SU-DHL-6 (cell line): ENCODE results near the gene PBRM1.

Experiments
- H2AFZ ChIP-seq: fragments of 200-600 bp; sonication (generic); 2 replicates; pipeline ENCODE4 v1.6.1; 2014; ENCODE audit warnings: low read depth, mild to moderate bottlenecking, moderate library complexity, mixed read lengths, antibody characterized with exemption, low read length; ENCODE audit not compliant: severe bottlenecking
- H3F3A ChIP-seq: fragments of 200-600 bp; shearing (Covaris generic); 2 replicates; pipeline ENCODE4 v1.6.0; 2016; ENCODE audit warnings: antibody characterized with exemption, mild to moderate bottlenecking; ENCODE audit not compliant: insufficient read depth
- H3K27ac ChIP-seq: fragments of 200-600 bp; sonication (generic); 2 replicates; pipeline ENCODE4 v1.5.1; 2016; ENCODE audit warnings: low read depth, mild to moderate bottlenecking, low read length, moderate library complexity, mixed read lengths
- H3K27me3 ChIP-seq: fragments of 200-600 bp; sonication (generic), shearing (Covaris generic); 2 replicates; pipeline ENCODE4 v1.6.0; 2014; ENCODE audit warnings: mild to moderate bottlenecking, low read length
- H3K36me3 ChIP-seq: fragments of 200-600 bp; sonication (generic); 2 replicates; pipeline ENCODE4 v1.6.1; 2014; ENCODE audit warnings: mild to moderate bottlenecking, low read length, mixed read lengths
- H3K4me2 ChIP-seq: fragments of 300-600, 200-600 bp; shearing (Covaris generic), sonication (generic); 2 replicates; pipeline ENCODE4 v1.6.0; 2014; ENCODE audit warnings: low read length, low read depth, mild to moderate bottlenecking; ENCODE audit not compliant: poor library complexity, severe bottlenecking
- H3K4me3 ChIP-seq: fragments of 200-600 bp; sonication (generic); 2 replicates; pipeline ENCODE4 v1.5.1; 2014; ENCODE audit warnings: antibody characterized with exemption, low read length, mild to moderate bottlenecking, mixed read lengths; ENCODE audit not compliant: insufficient read depth, poor library complexity, severe bottlenecking
- H3K79me2 ChIP-seq: fragments of 200-600 bp; sonication (generic); 2 replicates; pipeline ENCODE4 v1.6.1; 2014; ENCODE audit warnings: mild to moderate bottlenecking, low read length, moderate library complexity; ENCODE audit not compliant: insufficient read depth
- H3K9ac ChIP-seq: fragments of 200-600 bp; sonication (generic); 2 replicates; pipeline ENCODE4 v1.7.0; 2014; ENCODE audit warnings: mild to moderate bottlenecking, low read length
- H3K9me2 ChIP-seq: fragments of 200-600 bp; sonication (generic); replicated peaks from 2 replicates; pipeline ENCODE4 v1.6.1; 2014; ENCODE audit warnings: low read length; ENCODE audit not compliant: insufficient read depth
- H3K9me3 ChIP-seq: fragments of 200-600 bp; sonication (generic); 2 replicates; pipeline ENCODE4 v1.6.1; 2014; ENCODE audit warnings: low read length, mixed read lengths; ENCODE audit not compliant: insufficient read depth
- H4K20me1 ChIP-seq: fragments of 200-600 bp; sonication (generic); 2 replicates; pipeline ENCODE4 v1.6.1; 2014; ENCODE audit warnings: low read depth, mild to moderate bottlenecking, antibody characterized with exemption, low read length, moderate library complexity, mixed read lengths
- CTCF ChIP-seq: fragments of 200-600 bp; sonication (generic); IDR thresholded peaks from one replicate; pipeline ENCODE4 v1.5.1; 2017; ENCODE audit warnings: antibody characterized with exemption, mild to moderate bottlenecking, low read length, moderate library complexity; ENCODE audit not compliant: insufficient read depth, poor library complexity, severe bottlenecking
- EZH2phosphoT487 ChIP-seq: fragments of 200-600 bp; sonication (generic), shearing (Covaris generic); conservative IDR thresholded peaks from 2 replicates; pipeline ENCODE4 v1.6.1; 2018; ENCODE audit warnings: mild to moderate bottlenecking, antibody characterized with exemption, low read length, moderate library complexity, mixed read lengths

The PBRM1 gene

GRCh38 chr3:52523386-52524257, 162.1 kb downstream of the PBRM1 start:
- Histone ChIP-seq H3K36me3 (peaks cover 4% of the 10 kb centered on the region; the same call in 1 of the 2 replicates), H3F3A (no peaks in the 10 kb centered on the region), H3K9me2 (no peaks in the 10 kb centered on the region), H3K27ac (no peak overlapping the region), H4K20me1 (no peaks in the 10 kb centered on the region), H3K27me3 (no peaks in the 10 kb centered on the region), H2AFZ (no peak overlapping the region), H3K9ac (no peak overlapping the region), H3K9me3 (no peaks in the 10 kb centered on the region), H3K4me3 (no peak overlapping the region), H3K4me2 (no peak overlapping the region), H3K79me2 (no peaks in the 10 kb centered on the region)
- TF ChIP-seq EZH2phosphoT487 (no peak), CTCF (no peak)

GRCh38 chr3:52522651-52523251, 163.0 kb downstream of the PBRM1 start:
- Histone ChIP-seq H2AFZ (no peak overlapping the region), H3K9me2 (no peaks in the 10 kb centered on the region), H3K79me2 (no peaks in the 10 kb centered on the region), H3K27ac (no peak overlapping the region), H3K36me3 (peaks cover 3% of the 10 kb centered on the region; the same call in 1 of the 2 replicates), H3K4me2 (no peak overlapping the region), H4K20me1 (no peaks in the 10 kb centered on the region), H3F3A (no peaks in the 10 kb centered on the region), H3K27me3 (no peaks in the 10 kb centered on the region), H3K9ac (no peak overlapping the region), H3K9me3 (no peaks in the 10 kb centered on the region), H3K4me3 (no peak overlapping the region)
- no peak for TF ChIP-seq CTCF
- TF ChIP-seq EZH2phosphoT487 = no peak

DNA sequence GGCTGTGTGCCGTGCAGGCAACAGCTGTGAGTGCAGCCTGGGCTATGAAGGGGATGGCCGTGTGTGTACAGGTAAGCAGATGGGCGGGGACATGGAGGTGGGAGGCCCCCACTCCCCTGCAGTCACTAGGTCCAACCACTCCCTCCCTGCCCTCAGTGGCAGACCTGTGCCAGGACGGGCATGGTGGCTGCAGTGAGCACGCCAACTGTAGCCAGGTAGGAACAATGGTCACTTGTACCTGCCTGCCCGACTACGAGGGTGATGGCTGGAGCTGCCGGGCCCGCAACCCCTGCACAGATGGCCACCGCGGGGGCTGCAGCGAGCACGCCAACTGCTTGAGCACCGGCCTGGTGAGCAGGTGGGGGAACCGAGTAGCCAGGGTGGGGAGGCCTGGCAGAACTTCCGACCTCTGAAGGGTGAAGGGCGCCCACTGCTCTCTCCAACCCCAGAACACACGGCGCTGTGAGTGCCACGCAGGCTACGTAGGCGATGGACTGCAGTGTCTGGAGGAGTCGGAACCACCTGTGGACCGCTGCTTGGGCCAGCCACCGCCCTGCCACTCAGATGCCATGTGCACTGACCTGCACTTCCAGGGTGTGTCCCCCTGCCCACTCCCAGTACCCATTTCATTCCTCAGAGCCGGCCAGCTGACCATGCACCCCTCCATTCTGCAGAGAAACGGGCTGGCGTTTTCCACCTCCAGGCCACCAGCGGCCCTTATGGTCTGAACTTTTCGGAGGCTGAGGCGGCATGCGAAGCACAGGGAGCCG, 163.6 kb downstream of the PBRM1 start:
- Histone ChIP-seq H3K9ac (no peak overlapping the region), H4K20me1 (no peaks in the 10 kb centered on the region), H3K79me2 (no peaks in the 10 kb centered on the region), H3K4me3 (no peak overlapping the region), H3K9me3 (no peaks in the 10 kb centered on the region), H3K36me3 (no peaks in the 10 kb centered on the region; the same call in 1 of the 2 replicates), H3K27ac (no peak overlapping the region), H3F3A (no peaks in the 10 kb centered on the region), H3K4me2 (no peak overlapping the region), H3K27me3 (no peaks in the 10 kb centered on the region), H3K9me2 (no peaks in the 10 kb centered on the region), H2AFZ (no peak overlapping the region)
- TF ChIP-seq EZH2phosphoT487 (no peak), CTCF (no peak)
